HCT116 (cell line): ENCODE data around the gene CDC45. TPM values are rescaled to one million over a fixed set of nuclear protein-coding genes. Genes with fewer than 3 reads are reported as not detected.

Source experiments
- ATAC-seq: fragments of 200-7000 bp; cut with Tn5 transposase; 2 replicates; pipeline ENCODE4 v1.9.1; 2020; ENCODE audit warnings: mild to moderate bottlenecking, moderate library complexity
- BruUV-seq: library from RNA; stranded (reverse); fragments of 400-500 nt; replicated peaks from 2 replicates; lab custom pipeline; 2021; lab: Mats Ljungman, UMichigan
- CTCF ChIA-PET: fragments of 300-600 bp; sonication (Branson Sonifier 250); formaldehyde crosslinking; loops from one replicate; lab custom pipeline; 2021; ENCODE audit warnings: antibody characterized with exemption; lab: Charles Lee
- POLR2A ChIA-PET: fragments of 300-600, 350-600 bp; sonication (Branson Sonifier 250); formaldehyde crosslinking; loops from one replicate; lab custom pipeline; 2021; ENCODE audit warnings: antibody characterized with exemption; lab: Charles Lee
- RAD21 ChIA-PET, 2 experiments: fragments of 300-600 bp; sonication (Branson Sonifier 250); formaldehyde crosslinking; loops; one replicate each; lab custom pipeline; 2023; ENCODE audit warnings: low total read pairs in 2 of 2; ENCODE audit not compliant: uncharacterized antibody in 2 of 2, unreplicated experiment in 2 of 2, low non-redundant PET in 1 of 2; lab: Charles Lee
- DNase-seq: peaks from one replicate; pipeline ENCODE4 v3.0.0-alpha.2; 2010; ENCODE audit warnings: low read depth, low spot score
- H2AFZ ChIP-seq: fragments of 200-600 bp; shearing (Covaris generic), sonication (generic); 2 replicates; pipeline ENCODE4 v1.6.1; 2017; ENCODE audit warnings: low read depth, mixed run types, mixed read lengths, antibody characterized with exemption, low read length; ENCODE audit not compliant: poor library complexity, severe bottlenecking
- H3K27ac ChIP-seq: 2 replicates; pipeline ENCODE4 v1.5.1; 2012; ENCODE audit warnings: low read depth, low read length
- H3K27me3 ChIP-seq: fragments of 200-600 bp; sonication (generic); 2 replicates; pipeline ENCODE4 v1.6.1; 2016; ENCODE audit warnings: mixed run types, low read length, mixed read lengths; ENCODE audit not compliant: insufficient read depth
- H3K36me3 ChIP-seq, 2 experiments: fragments of 200-500 bp in 1 of 2; fragments of 200-600 bp in 1 of 2; sonication (Bioruptor generic) in 1 of 2; sonication (generic) in 1 of 2; 2 replicates each; pipeline versions ENCODE4 v1.5.1 to v1.6.1; 2014 to 2016; ENCODE audit warnings: low read length in 2 of 2, inconsistent platforms in 1 of 2, mixed read lengths in 1 of 2, mixed run types in 1 of 2; ENCODE audit not compliant: insufficient read depth in 2 of 2, control insufficient read depth in 1 of 2
- H3K4me1 ChIP-seq, 2 experiments: fragments of 200-600 bp in 1 of 2; sonication (generic) in 1 of 2; 2 replicates each; pipeline versions ENCODE4 v1.5.1 to v1.6.1; 2012 to 2017; ENCODE audit warnings: low read length in 2 of 2, inconsistent platforms in 1 of 2, mild to moderate bottlenecking in 1 of 2, mixed read lengths in 1 of 2, mixed run types in 1 of 2, moderate library complexity in 1 of 2; ENCODE audit not compliant: insufficient read depth in 2 of 2, control insufficient read depth in 1 of 2
- H3K4me2 ChIP-seq: fragments of 200-600 bp; sonication (generic); 2 replicates; pipeline ENCODE4 v1.6.1; 2017; ENCODE audit warnings: mixed run types, low read length, mixed read lengths
- H3K4me3 ChIP-seq, 2 experiments: fragments of 200-600 bp in 1 of 2; sonication (generic) in 1 of 2; replicated peaks in 1 of 2; 2 replicates each; pipeline ENCODE4 v1.5.1; 2011 to 2016; ENCODE audit warnings: low read length in 2 of 2, control low read depth in 1 of 2, low read depth in 1 of 2, mild to moderate bottlenecking in 1 of 2, mixed read lengths in 1 of 2, mixed run types in 1 of 2
- H3K79me2 ChIP-seq: fragments of 200-600 bp; sonication (generic); 2 replicates; pipeline ENCODE4 v1.6.1; 2017; ENCODE audit warnings: mild to moderate bottlenecking, mixed run types, low read length, moderate library complexity, mixed read lengths; ENCODE audit not compliant: insufficient read depth
- H3K9ac ChIP-seq: fragments of 200-600 bp; sonication (generic); 2 replicates; pipeline ENCODE4 v1.6.1; 2016; ENCODE audit warnings: low read length, mixed read lengths
- H3K9me2 ChIP-seq: fragments of 200-600 bp; sonication (generic), shearing (Covaris generic); 2 replicates; pipeline ENCODE4 v1.6.1; 2017; ENCODE audit warnings: mixed run types, mild to moderate bottlenecking, moderate library complexity; ENCODE audit not compliant: insufficient read depth
- H3K9me3 ChIP-seq, 2 experiments: fragments of 200-500 bp in 1 of 2; fragments of 200-600 bp in 1 of 2; sonication (Bioruptor generic) in 1 of 2; sonication (generic) in 1 of 2; 2 replicates each; pipeline ENCODE4 v1.6.1; 2014 to 2017; ENCODE audit warnings: low read length in 2 of 2, mixed read lengths in 2 of 2, inconsistent platforms in 1 of 2, low read depth in 1 of 2, mild to moderate bottlenecking in 1 of 2, mixed run types in 1 of 2, moderate library complexity in 1 of 2; ENCODE audit not compliant: control insufficient read depth in 1 of 2, insufficient read depth in 1 of 2
- H4K20me1 ChIP-seq: fragments of 200-600 bp; sonication (generic), shearing (Covaris generic); 2 replicates; pipeline ENCODE4 v1.6.1; 2017; ENCODE audit warnings: mixed run types, mild to moderate bottlenecking, moderate library complexity; ENCODE audit not compliant: insufficient read depth
- ATF3 ChIP-seq: IDR thresholded peaks from 2 replicates; pipeline ENCODE4 v1.6.1; 2012
- CBX3 ChIP-seq: IDR thresholded peaks from 2 replicates; pipeline ENCODE4 v1.6.1; 2012; ENCODE audit warnings: low read depth
- CEBPB ChIP-seq: IDR thresholded peaks from 2 replicates; pipeline ENCODE4 v1.6.1; 2012; ENCODE audit warnings: low read depth
- CTCF ChIP-seq, 3 experiments: fragments of 200-600 bp in 1 of 3; sonication (generic) in 1 of 3; IDR thresholded peaks in 2 of 3; conservative IDR thresholded peaks in 1 of 3; 2 replicates each; pipeline ENCODE4 v1.5.1; 2012 to 2017; ENCODE audit warnings: low read depth in 2 of 3, low read length in 2 of 3, antibody characterized with exemption in 1 of 3, borderline replicate concordance in 1 of 3, control low read depth in 1 of 3, mild to moderate bottlenecking in 1 of 3, mixed read lengths in 1 of 3, mixed run types in 1 of 3, moderate library complexity in 1 of 3; ENCODE audit not compliant: insufficient read depth in 1 of 3
- EGR1 ChIP-seq: IDR thresholded peaks from 2 replicates; pipeline ENCODE4 v1.6.1; 2012; ENCODE audit warnings: low read depth
- EZH2 ChIP-seq: fragments of 200-600 bp; sonication (generic); IDR thresholded peaks from 2 replicates; pipeline ENCODE4 v1.6.1; 2017; ENCODE audit warnings: antibody characterized with exemption, mixed run types
- EZH2phosphoT487 ChIP-seq: fragments of 200-600 bp; IDR thresholded peaks from 2 replicates; pipeline ENCODE4 v1.6.1; 2018; ENCODE audit warnings: antibody characterized with exemption, borderline replicate concordance
- FOSL1 ChIP-seq: IDR thresholded peaks from 2 replicates; pipeline ENCODE4 v1.6.1; 2012; ENCODE audit warnings: low read depth
- JUND ChIP-seq: IDR thresholded peaks from 2 replicates; pipeline ENCODE4 v1.6.1; 2012
- POLR2A ChIP-seq: IDR thresholded peaks from 2 replicates; pipeline ENCODE4 v1.7.0; 2011; ENCODE audit warnings: borderline replicate concordance; ENCODE audit not compliant: insufficient read depth, insufficient read length; ENCODE audit errors: extremely low read depth
- RAD21 ChIP-seq: IDR thresholded peaks from 2 replicates; pipeline ENCODE4 v1.6.1; 2012; ENCODE audit warnings: low read depth, mild to moderate bottlenecking
- YY1 ChIP-seq: IDR thresholded peaks from 2 replicates; pipeline ENCODE4 v1.6.1; 2011; ENCODE audit warnings: low read length, low read depth, moderate library complexity, mild to moderate bottlenecking; ENCODE audit not compliant: insufficient replicate concordance; ENCODE audit errors: extremely low read depth
- ZFX ChIP-seq: fragments of 450-650 bp; IDR thresholded peaks from 2 replicates; pipeline ENCODE4 v1.6.1; 2017
- intact Hi-C: fragments of 100-400 bp; cut with micrococcal nuclease; formaldehyde crosslinking; loops from 2 replicates; pipeline ENCODE4 v1.10.0; 2022
- total RNA-seq: library from RNA; stranded (reverse); gene quantifications from one replicate; pipeline ENCODE4 v1.2.1, GENCODE V29; 2021; ENCODE audit not compliant: unreplicated experiment

CDC45 gene
- total RNA-seq, 1 experiment from 2014 or later, result 43.4 TPM

DNA sequence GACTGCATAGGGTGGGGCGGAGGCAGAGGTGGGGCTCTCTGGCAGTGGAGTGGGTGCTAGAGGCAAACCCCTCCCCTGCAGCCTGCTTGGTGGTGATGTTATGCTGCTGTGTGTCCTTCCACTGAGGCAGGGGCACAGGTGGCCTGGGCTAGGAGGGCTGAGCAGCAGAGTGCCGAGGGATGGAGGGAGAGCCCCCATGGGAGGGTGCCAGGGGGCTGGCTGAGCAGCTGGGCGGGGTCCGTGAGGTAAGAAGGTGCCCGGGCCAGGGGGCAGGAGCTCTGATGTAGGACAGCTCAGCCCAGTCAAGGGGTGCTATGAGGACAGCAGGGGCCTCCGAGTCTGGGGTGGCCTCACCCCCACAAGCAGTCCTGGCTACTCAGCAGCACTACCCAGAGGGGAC is 40.3 kb downstream of the CDC45 start:
- Histone ChIP-seq H3K27ac (no peak overlapping the region), H3K4me2 (no peak overlapping the region), H3K4me3 (no peak overlapping the region), H3K9me3 (no peaks in the 10 kb centered on the region), H3K9ac (no peak overlapping the region), H3K79me2 (no peaks in the 10 kb centered on the region), H3K36me3 (peaks cover 0 to 10% of the 10 kb centered on the region in 2 experiments; a peak in 1 of 4 replicates), H3K4me1 (no peaks in the 10 kb centered on the region), H3K27me3 (no peaks in the 10 kb centered on the region), H4K20me1 (no peaks in the 10 kb centered on the region), H3K9me2 (no peaks in the 10 kb centered on the region), H2AFZ (no peak overlapping the region)
- ChIA-PET RAD21 (no interaction called here), CTCF (no interaction called here), POLR2A (no interaction called here)
- intact Hi-C loops, result no loop called here
- no peak for ATAC-seq
- DNase-seq, result no peak
- TF ChIP-seq EGR1, result no peak
- TF ChIP-seq EZH2, result no peak
- TF ChIP-seq RAD21, result no peak
- no peak for TF ChIP-seq JUND
- TF ChIP-seq YY1, result no peak
- no peak for TF ChIP-seq CTCF (IDR thresholded peaks at IDR 0.05 in 2 of 3, conservative IDR thresholded peaks at IDR 0.05 in 1 of 3; ENCODE audit: borderline replicate concordance in 1 of 3, insufficient read depth in 1 of 3, low read depth in 2 of 3, low read length in 2 of 3)
- TF ChIP-seq CBX3, result no peak
- no peak for TF ChIP-seq ATF3
- TF ChIP-seq ZFX, result no peak
- TF ChIP-seq CEBPB, result no peak
- TF ChIP-seq POLR2A, result no peak
- TF ChIP-seq EZH2phosphoT487, result no peak
- TF ChIP-seq FOSL1, result no peak
- no TSS peak for BruUV-seq
